ENCODE measurements around the gene DNASE1. TPM values are rescaled to one million over a fixed set of nuclear protein-coding genes. Genes with fewer than 3 reads are reported as not detected.

The DNASE1 gene
- total RNA-seq, 1 experiment from 2014 or later, result 22.9 TPM

- Histone ChIP-seq H3K9ac (ENCODE audit: low read length) (no peak overlapping the region), H3K79me2 (ENCODE audit: low read length) (no peaks in the 10 kb centered on the region), H3K4me1 (ENCODE audit: low read length) (no peaks in the 10 kb centered on the region), H3K36me3 (ENCODE audit: insufficient read depth, low read length) (peaks cover 17% of the 10 kb centered on the region), H3K27ac (ENCODE audit: low read length) (no peak overlapping the region), H2AFZ (ENCODE audit: low read length) (no peak overlapping the region), H3K4me2 (ENCODE audit: low read depth, low read length, poor library complexity, severe bottlenecking) (no peak overlapping the region), H3K4me3 (ENCODE audit: low read length) (no peak overlapping the region), H3K9me3 (ENCODE audit: low read length) (no peaks in the 10 kb centered on the region), H4K20me1 (ENCODE audit: insufficient read depth, low read depth, low read length) (no peaks in the 10 kb centered on the region), H3K27me3 (ENCODE audit: low read length) (no peaks in the 10 kb centered on the region), H3K9me2 (replicated peaks; ENCODE audit: insufficient read depth, low read length) (no peaks in the 10 kb centered on the region)
- DNase-seq, result no peak
Observed at GRCh38 chr16:3668626-3669025, 14.1 kb downstream of the DNASE1 start.

GRCh38 chr16:3669082-3669481, 14.6 kb downstream of the DNASE1 start:
- H3K27ac ChIP-seq (ENCODE audit: low read length), result no peak overlapping the region
- H4K20me1 ChIP-seq (ENCODE audit: insufficient read depth, low read depth, low read length), result no peaks in the 10 kb centered on the region
- no peak overlapping the region for H2AFZ ChIP-seq (ENCODE audit: low read length)
- no peak overlapping the region for H3K9ac ChIP-seq (ENCODE audit: low read length)
- H3K9me2 ChIP-seq (replicated peaks; ENCODE audit: insufficient read depth, low read length), result no peaks in the 10 kb centered on the region
- no peaks in the 10 kb centered on the region for H3K27me3 ChIP-seq (ENCODE audit: low read length)
- H3K4me1 ChIP-seq (ENCODE audit: low read length), result no peaks in the 10 kb centered on the region
- no peak overlapping the region for H3K4me3 ChIP-seq (ENCODE audit: low read length)
- DNase-seq, result no peak
- no peaks in the 10 kb centered on the region for H3K9me3 ChIP-seq (ENCODE audit: low read length)
- peaks cover 17% of the 10 kb centered on the region for H3K36me3 ChIP-seq (ENCODE audit: insufficient read depth, low read length)
- H3K4me2 ChIP-seq (ENCODE audit: low read depth, low read length, poor library complexity, severe bottlenecking), result no peak overlapping the region
- no peaks in the 10 kb centered on the region for H3K79me2 ChIP-seq (ENCODE audit: low read length)

DNA sequence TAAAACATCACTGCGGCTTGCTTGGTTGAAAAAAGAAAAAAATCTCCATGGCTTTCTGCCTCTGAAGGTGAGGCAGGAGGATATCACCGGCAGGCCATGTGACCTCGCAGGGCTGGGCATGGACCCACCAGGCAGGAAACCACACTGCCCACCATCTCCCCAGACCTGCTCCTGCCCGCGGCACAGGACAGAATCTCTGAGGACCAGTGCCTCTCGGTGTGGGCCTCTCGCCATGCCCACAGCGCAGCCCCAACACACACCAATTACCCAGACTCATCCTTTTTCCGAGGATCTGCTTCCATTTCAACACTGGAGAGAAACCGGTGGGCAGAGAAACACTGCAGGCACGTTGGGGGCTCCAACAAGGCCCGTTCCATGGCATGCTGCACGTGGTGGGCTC, 16.2 kb downstream of the DNASE1 start:
- DNase-seq, result no peak
- H3K4me2 ChIP-seq (ENCODE audit: low read depth, low read length, poor library complexity, severe bottlenecking), result no peak overlapping the region
- H3K9ac ChIP-seq (ENCODE audit: low read length), result no peak overlapping the region
- H2AFZ ChIP-seq (ENCODE audit: low read length), result no peak overlapping the region
- H3K9me2 ChIP-seq (replicated peaks; ENCODE audit: insufficient read depth, low read length), result no peaks in the 10 kb centered on the region
- H3K4me1 ChIP-seq (ENCODE audit: low read length), result no peaks in the 10 kb centered on the region
- H3K9me3 ChIP-seq (ENCODE audit: low read length), result no peaks in the 10 kb centered on the region
- H4K20me1 ChIP-seq (ENCODE audit: insufficient read depth, low read depth, low read length), result no peaks in the 10 kb centered on the region
- H3K79me2 ChIP-seq (ENCODE audit: low read length), result no peaks in the 10 kb centered on the region
- no peaks in the 10 kb centered on the region for H3K27me3 ChIP-seq (ENCODE audit: low read length)
- H3K4me3 ChIP-seq (ENCODE audit: low read length), result no peak overlapping the region
- H3K36me3 ChIP-seq (ENCODE audit: insufficient read depth, low read length), result peaks cover 21% of the 10 kb centered on the region
- H3K27ac ChIP-seq (ENCODE audit: low read length), result no peak overlapping the region

GRCh38 chr16:3671424-3671823, 16.9 kb downstream of the DNASE1 start:
- no peak overlapping the region for H3K27ac ChIP-seq (ENCODE audit: low read length)
- H3K36me3 ChIP-seq (ENCODE audit: insufficient read depth, low read length), result peaks cover 17% of the 10 kb centered on the region
- no peak for DNase-seq
- H3K79me2 ChIP-seq (ENCODE audit: low read length), result no peaks in the 10 kb centered on the region
- H3K9me2 ChIP-seq (replicated peaks; ENCODE audit: insufficient read depth, low read length), result no peaks in the 10 kb centered on the region
- no peaks in the 10 kb centered on the region for H3K27me3 ChIP-seq (ENCODE audit: low read length)
- no peaks in the 10 kb centered on the region for H3K9me3 ChIP-seq (ENCODE audit: low read length)
- no peaks in the 10 kb centered on the region for H4K20me1 ChIP-seq (ENCODE audit: insufficient read depth, low read depth, low read length)
- no peak overlapping the region for H3K9ac ChIP-seq (ENCODE audit: low read length)
- no peak overlapping the region for H3K4me3 ChIP-seq (ENCODE audit: low read length)
- H3K4me2 ChIP-seq (ENCODE audit: low read depth, low read length, poor library complexity, severe bottlenecking), result no peak overlapping the region
- no peaks in the 10 kb centered on the region for H3K4me1 ChIP-seq (ENCODE audit: low read length)
- no peak overlapping the region for H2AFZ ChIP-seq (ENCODE audit: low read length)

- Histone ChIP-seq H3K36me3 (ENCODE audit: insufficient read depth, low read length) (peaks cover 18% of the 10 kb centered on the region), H3K79me2 (ENCODE audit: low read length) (no peaks in the 10 kb centered on the region), H3K9ac (ENCODE audit: low read length) (no peak overlapping the region), H3K27ac (ENCODE audit: low read length) (no peak overlapping the region), H3K4me3 (ENCODE audit: low read length) (no peak overlapping the region), H4K20me1 (ENCODE audit: insufficient read depth, low read depth, low read length) (no peaks in the 10 kb centered on the region), H3K4me2 (ENCODE audit: low read depth, low read length, poor library complexity, severe bottlenecking) (no peak overlapping the region), H3K4me1 (ENCODE audit: low read length) (no peaks in the 10 kb centered on the region), H3K9me2 (replicated peaks; ENCODE audit: insufficient read depth, low read length) (no peaks in the 10 kb centered on the region), H2AFZ (ENCODE audit: low read length) (no peak overlapping the region), H3K27me3 (ENCODE audit: low read length) (no peaks in the 10 kb centered on the region), H3K9me3 (ENCODE audit: low read length) (no peaks in the 10 kb centered on the region)
- no peak for DNase-seq
Observed at GRCh38 chr16:3672571-3673041, 18.1 kb downstream of the DNASE1 start.

DNA sequence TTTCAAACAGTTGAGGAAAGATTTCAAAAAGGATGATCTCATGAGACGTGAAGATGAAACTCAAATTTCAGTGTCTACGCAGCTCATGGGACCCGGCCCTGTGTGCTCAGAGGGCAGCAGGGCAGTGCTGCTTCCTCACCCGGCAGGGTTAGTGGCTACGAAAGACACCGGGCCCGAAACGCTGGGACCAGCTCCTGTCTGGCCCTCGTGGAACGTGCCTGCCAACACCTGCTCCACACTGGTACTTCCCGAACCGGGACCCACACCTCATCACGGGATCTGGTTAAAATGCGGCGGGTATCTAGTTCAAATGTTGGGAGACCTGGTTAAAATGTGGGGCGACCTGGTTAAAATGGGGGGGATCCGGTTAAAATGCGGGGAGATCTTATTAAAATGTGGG, 18.7 kb downstream of the DNASE1 start:
- H3K4me1 ChIP-seq (ENCODE audit: low read length), result no peaks in the 10 kb centered on the region
- no peak for DNase-seq

GRCh38 chr16:3673676-3674377, 19.3 kb downstream of the DNASE1 start:
- no peaks in the 10 kb centered on the region for H4K20me1 ChIP-seq (ENCODE audit: insufficient read depth, low read depth, low read length)
- H3K27me3 ChIP-seq (ENCODE audit: low read length), result no peaks in the 10 kb centered on the region
- no peaks in the 10 kb centered on the region for H3K79me2 ChIP-seq (ENCODE audit: low read length)
- H3K4me2 ChIP-seq (ENCODE audit: low read depth, low read length, poor library complexity, severe bottlenecking), result no peak overlapping the region
- no peak for DNase-seq
- no peaks in the 10 kb centered on the region for H3K9me3 ChIP-seq (ENCODE audit: low read length)
- H3K27ac ChIP-seq (ENCODE audit: low read length), result no peak overlapping the region
- H3K9me2 ChIP-seq (replicated peaks; ENCODE audit: insufficient read depth, low read length), result no peaks in the 10 kb centered on the region
- H3K9ac ChIP-seq (ENCODE audit: low read length), result no peak overlapping the region
- H3K4me3 ChIP-seq (ENCODE audit: low read length), result no peak overlapping the region
- no peak overlapping the region for H2AFZ ChIP-seq (ENCODE audit: low read length)
- H3K36me3 ChIP-seq (ENCODE audit: insufficient read depth, low read length), result peaks cover 19% of the 10 kb centered on the region
- H3K4me1 ChIP-seq (ENCODE audit: low read length), result no peaks in the 10 kb centered on the region

More for the DNA sequence above, 18.7 kb downstream of the DNASE1 start:
- Histone ChIP-seq H3K9ac (ENCODE audit: low read length) (no peak overlapping the region), H3K36me3 (ENCODE audit: insufficient read depth, low read length) (peaks cover 24% of the 10 kb centered on the region), H3K27me3 (ENCODE audit: low read length) (no peaks in the 10 kb centered on the region), H3K9me3 (ENCODE audit: low read length) (no peaks in the 10 kb centered on the region), H3K27ac (ENCODE audit: low read length) (no peak overlapping the region), H2AFZ (ENCODE audit: low read length) (no peak overlapping the region), H4K20me1 (ENCODE audit: insufficient read depth, low read depth, low read length) (no peaks in the 10 kb centered on the region), H3K4me3 (ENCODE audit: low read length) (no peak overlapping the region), H3K9me2 (replicated peaks; ENCODE audit: insufficient read depth, low read length) (no peaks in the 10 kb centered on the region), H3K79me2 (ENCODE audit: low read length) (no peaks in the 10 kb centered on the region), H3K4me2 (ENCODE audit: low read depth, low read length, poor library complexity, severe bottlenecking) (no peak overlapping the region)

DNA sequence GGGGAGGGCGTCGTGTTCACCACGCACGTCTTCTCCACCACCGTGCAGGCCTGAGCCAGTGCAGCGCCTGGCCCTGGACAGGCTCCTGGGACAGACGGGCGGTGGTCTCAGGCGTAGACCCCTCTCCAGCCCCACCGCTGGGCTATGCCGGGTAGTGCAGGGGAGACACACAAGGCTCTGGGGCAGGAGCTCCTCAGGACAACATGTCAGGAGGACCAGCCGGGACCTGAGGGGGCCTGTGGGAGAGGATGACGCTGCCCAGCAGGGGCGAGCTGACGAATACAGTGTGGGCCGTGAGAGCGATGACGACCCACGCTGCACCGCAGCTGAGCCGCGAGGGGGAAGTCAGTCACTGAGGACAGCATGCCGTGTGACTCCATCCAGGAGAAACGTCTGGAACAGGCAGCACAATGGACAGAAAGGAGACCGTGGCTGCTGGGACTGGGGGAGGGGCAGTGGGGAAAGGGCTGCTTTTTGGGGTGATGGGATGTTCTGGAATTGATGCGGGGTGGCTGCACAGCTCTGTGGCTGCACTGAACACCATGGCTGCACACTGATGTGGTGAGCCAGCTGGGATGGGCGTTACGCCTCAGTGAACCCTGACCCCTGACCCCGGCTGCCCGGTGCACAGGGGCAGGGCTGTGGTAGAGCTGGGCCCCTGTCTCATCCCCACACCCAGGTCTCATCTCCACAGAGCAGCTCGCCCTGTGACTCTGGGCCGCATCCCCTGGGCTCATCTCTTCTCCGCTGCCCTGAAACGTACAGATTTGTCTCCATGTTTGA, 20.2 kb downstream of the DNASE1 start:
- Histone ChIP-seq H3K9me2 (replicated peaks; ENCODE audit: insufficient read depth, low read length) (no peaks in the 10 kb centered on the region), H3K27ac (ENCODE audit: low read length) (no peak overlapping the region), H4K20me1 (ENCODE audit: insufficient read depth, low read depth, low read length) (no peaks in the 10 kb centered on the region), H3K4me2 (ENCODE audit: low read depth, low read length, poor library complexity, severe bottlenecking) (no peak overlapping the region), H3K9me3 (ENCODE audit: low read length) (no peaks in the 10 kb centered on the region), H3K79me2 (ENCODE audit: low read length) (no peaks in the 10 kb centered on the region), H3K36me3 (ENCODE audit: insufficient read depth, low read length) (peaks cover 24% of the 10 kb centered on the region), H3K9ac (ENCODE audit: low read length) (no peak overlapping the region), H3K27me3 (ENCODE audit: low read length) (no peaks in the 10 kb centered on the region), H3K4me1 (ENCODE audit: low read length) (no peaks in the 10 kb centered on the region), H3K4me3 (ENCODE audit: low read length) (no peak overlapping the region), H2AFZ (ENCODE audit: low read length) (no peak overlapping the region)
- DNase-seq, result no peak

Data from Karpas-422 (cell line).